GM18526 (cell line): Measurements from ENCODE around the gene FBXL17.

ENCODE experiments used
- POLR2A ChIP-seq: IDR thresholded peaks from 3 replicates; pipeline ENCODE4 v1.6.1; 2011; ENCODE audit not compliant: insufficient read length; ENCODE audit errors: extremely low read depth

Gene FBXL17

GRCh38 chr5:107853696-107854095 is 528.2 kb downstream of the FBXL17 start:
- no peak for TF ChIP-seq POLR2A

- no peak for TF ChIP-seq POLR2A
Measured at GRCh38 chr5:107853031-107853430, 528.9 kb downstream of the FBXL17 start.

GRCh38 chr5:107849118-107849517 is 532.8 kb downstream of the FBXL17 start:
- no peak for TF ChIP-seq POLR2A

GRCh38 chr5:107840592-107840991 is 541.3 kb downstream of the FBXL17 start:
- TF ChIP-seq POLR2A = no peak

GRCh38 chr5:107840161-107840560 is 541.7 kb downstream of the FBXL17 start:
- TF ChIP-seq POLR2A = no peak

GRCh38 chr5:107835096-107835495 is 546.8 kb downstream of the FBXL17 start:
- TF ChIP-seq POLR2A = no peak

- no peak for TF ChIP-seq POLR2A
Measured at GRCh38 chr5:107832746-107833145, 549.2 kb downstream of the FBXL17 start.

GRCh38 chr5:107831612-107832395 is 550.1 kb downstream of the FBXL17 start:
- no peak for TF ChIP-seq POLR2A

GRCh38 chr5:107830750-107831149 is 551.1 kb downstream of the FBXL17 start:
- no peak for TF ChIP-seq POLR2A

GRCh38 chr5:107826311-107827000 is 555.4 kb downstream of the FBXL17 start:
- TF ChIP-seq POLR2A = no peak

GRCh38 chr5:107824821-107825220 is 557.1 kb downstream of the FBXL17 start:
- no peak for TF ChIP-seq POLR2A

GRCh38 chr5:107821288-107821687 is 560.6 kb downstream of the FBXL17 start:
- TF ChIP-seq POLR2A = no peak

GRCh38 chr5:107820429-107820828 is 561.5 kb downstream of the FBXL17 start:
- no peak for TF ChIP-seq POLR2A

GRCh38 chr5:107817951-107818350 is 563.9 kb downstream of the FBXL17 start:
- no peak for TF ChIP-seq POLR2A

- TF ChIP-seq POLR2A = no peak
Measured at GRCh38 chr5:107817436-107817835, 564.5 kb downstream of the FBXL17 start.

- TF ChIP-seq POLR2A = no peak
Measured at GRCh38 chr5:107815109-107815508, 566.8 kb downstream of the FBXL17 start.

GRCh38 chr5:107814183-107814827 is 567.6 kb downstream of the FBXL17 start:
- no peak for TF ChIP-seq POLR2A

GRCh38 chr5:107813559-107813958 is 568.3 kb downstream of the FBXL17 start:
- TF ChIP-seq POLR2A = no peak
